ENCODE results near the gene RSRC1. TPM values are rescaled to one million over a fixed set of nuclear protein-coding genes. Genes with fewer than 3 reads are reported as not detected.

RSRC1 gene
- total and polyA plus RNA-seq, 11 donors: 9.5 to 24.9 (median 21.3) TPM

DNA sequence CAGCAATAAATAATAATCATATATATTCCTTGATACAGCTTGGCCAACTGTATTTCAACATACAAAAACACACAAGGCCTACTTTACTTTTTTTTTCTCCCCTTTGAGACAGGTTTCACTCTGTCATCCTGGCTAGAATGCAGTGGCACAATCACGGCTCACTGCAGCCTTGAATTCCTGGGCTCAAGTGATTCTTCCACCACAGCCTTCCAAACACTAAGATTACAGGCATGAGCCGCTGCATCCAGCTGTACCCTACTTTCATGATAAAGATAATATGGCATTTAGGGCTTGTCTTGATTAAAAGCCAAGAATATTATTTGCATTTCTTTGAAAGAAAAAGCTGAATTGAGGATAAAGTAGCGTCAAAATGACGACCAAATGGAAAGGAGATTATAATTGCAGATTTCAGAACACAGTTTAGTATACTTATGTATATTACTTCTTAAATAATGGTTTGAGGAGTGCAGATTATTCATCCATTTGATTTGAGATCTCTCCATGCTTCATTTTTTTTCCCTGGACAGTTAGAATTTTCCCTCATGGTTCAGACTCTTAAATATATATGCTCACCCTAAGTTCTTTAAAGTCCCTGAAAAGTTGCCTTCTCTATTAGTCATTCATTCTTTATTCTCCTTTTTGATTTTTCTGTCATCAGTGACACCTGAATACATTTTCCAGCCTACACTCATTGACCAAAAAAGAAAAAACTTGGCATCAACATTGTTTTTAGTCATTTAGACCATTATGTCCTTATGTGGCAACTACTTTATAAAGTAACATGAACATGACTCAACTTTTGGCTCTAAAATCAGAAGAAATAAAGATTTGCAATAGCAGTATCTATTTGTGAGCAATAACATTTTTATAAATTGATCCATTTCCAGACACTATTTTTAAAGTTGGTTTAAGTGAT lies 412.6 kb downstream of the RSRC1 start:
- TF ChIP-seq POLR2A (IDR thresholded peaks at IDR 0.05): no peak
- TF ChIP-seq, protein P1, sequence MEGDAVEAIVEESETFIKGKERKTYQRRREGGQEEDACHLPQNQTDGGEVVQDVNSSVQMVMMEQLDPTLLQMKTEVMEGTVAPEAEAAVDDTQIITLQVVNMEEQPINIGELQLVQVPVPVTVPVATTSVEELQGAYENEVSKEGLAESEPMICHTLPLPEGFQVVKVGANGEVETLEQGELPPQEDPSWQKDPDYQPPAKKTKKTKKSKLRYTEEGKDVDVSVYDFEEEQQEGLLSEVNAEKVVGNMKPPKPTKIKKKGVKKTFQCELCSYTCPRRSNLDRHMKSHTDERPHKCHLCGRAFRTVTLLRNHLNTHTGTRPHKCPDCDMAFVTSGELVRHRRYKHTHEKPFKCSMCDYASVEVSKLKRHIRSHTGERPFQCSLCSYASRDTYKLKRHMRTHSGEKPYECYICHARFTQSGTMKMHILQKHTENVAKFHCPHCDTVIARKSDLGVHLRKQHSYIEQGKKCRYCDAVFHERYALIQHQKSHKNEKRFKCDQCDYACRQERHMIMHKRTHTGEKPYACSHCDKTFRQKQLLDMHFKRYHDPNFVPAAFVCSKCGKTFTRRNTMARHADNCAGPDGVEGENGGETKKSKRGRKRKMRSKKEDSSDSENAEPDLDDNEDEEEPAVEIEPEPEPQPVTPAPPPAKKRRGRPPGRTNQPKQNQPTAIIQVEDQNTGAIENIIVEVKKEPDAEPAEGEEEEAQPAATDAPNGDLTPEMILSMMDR (IDR thresholded peaks at IDR 0.05): no peak
- no peaks in the 10 kb centered on the region for H3K36me3 ChIP-seq
- no peak overlapping the region for H3K27ac ChIP-seq
- WGBS, 4 donors: 61 to 68% (median 65%) methylated on average over 4 of the region's 4 CpGs
- ATAC-seq: no peak
- intact Hi-C loops (cut with DNase I): loop anchor here in 2 of 10 donors (10.0 kb wide), 2 partner anchors 88 to 908 kb away; no protein-coding TSS in a partner anchor
- H3K4me1 ChIP-seq: peaks cover 0 to 16% (median 0%) of the 10 kb centered on the region in 12 donors
- no peak for DNase-seq
- no peak overlapping the region for H3K4me3 ChIP-seq
- H3K27me3 ChIP-seq: no peaks in the 10 kb centered on the region
- H3K9me3 ChIP-seq: peaks cover 0 to 12% (median 0%) of the 10 kb centered on the region in 12 donors

DNA sequence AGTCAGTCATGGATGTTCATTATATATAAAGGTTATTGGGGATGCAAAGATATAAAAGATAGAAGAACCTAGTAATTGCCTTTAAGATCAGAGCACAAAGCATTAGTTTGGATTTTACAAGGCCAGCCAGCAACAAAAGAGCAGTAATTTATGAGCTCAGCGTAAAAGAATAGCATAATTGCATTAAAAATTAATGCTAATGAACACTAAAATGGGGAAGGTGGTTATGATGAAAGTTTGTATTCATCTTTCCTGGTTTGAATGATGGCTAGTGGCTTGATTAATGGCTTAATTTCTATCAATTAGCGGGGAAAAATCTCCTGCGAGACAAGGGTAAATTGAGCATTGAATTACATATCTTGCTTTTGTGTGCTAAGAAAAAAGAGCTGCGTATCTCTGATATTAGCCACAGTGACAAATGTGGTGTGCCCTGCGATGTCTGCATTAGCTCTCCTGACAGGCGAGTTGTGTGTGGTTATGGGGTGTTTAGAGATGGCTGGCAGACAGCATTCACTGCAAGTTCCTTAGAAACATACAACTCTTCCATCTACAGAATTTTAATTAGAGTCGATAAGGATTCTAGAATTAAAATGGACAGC lies 418.3 kb downstream of the RSRC1 start:
- ATAC-seq (peak in 3 of 4 donors; percentile 32 to 80 (median 69)), DNase-seq (peak in 1 of 5 donors; percentile 14)
- no peak for TF ChIP-seq POLR2A (IDR thresholded peaks at IDR 0.05)
- TF ChIP-seq, protein P1 (IDR thresholded peaks at IDR 0.05): no peak
- H3K4me1 ChIP-seq: no peaks in the 10 kb centered on the region
- peaks cover 0 to 12% (median 0%) of the 10 kb centered on the region in 12 donors for H3K9me3 ChIP-seq
- H3K27ac ChIP-seq: no peak overlapping the region
- H3K36me3 ChIP-seq: no peaks in the 10 kb centered on the region
- H3K27me3 ChIP-seq: no peaks in the 10 kb centered on the region
- no peak overlapping the region for H3K4me3 ChIP-seq
- WGBS, 4 donors: 49 to 69% (median 64%) methylated on average over 7 of the region's 7 CpGs
- intact Hi-C loops (cut with DNase I): loop anchor here in 3 of 10 donors (5.0 to 10.0 kb wide), 3 partner anchors 93 to 913 kb away; no protein-coding TSS in a partner anchor

DNA sequence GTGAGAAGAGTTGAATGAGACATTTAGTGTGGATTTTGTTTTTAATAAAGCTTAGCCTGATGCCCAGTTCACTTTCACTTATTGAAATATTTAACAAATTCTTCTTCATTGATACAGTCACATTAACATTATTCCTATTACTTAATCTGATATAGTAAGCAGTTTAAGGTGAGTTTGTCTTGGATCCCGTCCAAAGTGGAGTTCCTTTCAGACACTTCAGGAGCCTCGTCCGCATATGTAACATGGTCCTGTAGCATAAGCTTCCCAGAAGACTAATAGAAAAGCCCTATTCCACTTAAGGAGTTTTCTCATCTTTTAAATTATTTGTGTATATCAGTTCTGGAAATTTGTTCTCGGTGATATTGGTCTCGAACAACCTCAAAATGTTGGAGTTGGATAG lies 421.4 kb downstream of the RSRC1 start:
- 77 to 86% (median 81%) methylated on average over 5 of the region's 5 CpGs for WGBS, 4 donors
- H3K27me3 ChIP-seq: no peaks in the 10 kb centered on the region
- H3K4me3 ChIP-seq: no peak overlapping the region
- intact Hi-C loops (cut with DNase I): loop anchor here in 8 of 10 donors (2.0 to 10.0 kb wide), 5 partner anchors 113 to 999 kb away; partner anchors contain the start of gene GFM1 (in 2 of the 8)
- no peak for DNase-seq
- ATAC-seq: no peak
- TF ChIP-seq, protein P1 (IDR thresholded peaks at IDR 0.05): no peak
- no peak for TF ChIP-seq POLR2A (IDR thresholded peaks at IDR 0.05)
- no peak overlapping the region for H3K27ac ChIP-seq
- H3K4me1 ChIP-seq: no peaks in the 10 kb centered on the region
- H3K36me3 ChIP-seq: no peaks in the 10 kb centered on the region
- no peaks in the 10 kb centered on the region for H3K9me3 ChIP-seq
